ENCODE data around the gene THAP3.

DNA sequence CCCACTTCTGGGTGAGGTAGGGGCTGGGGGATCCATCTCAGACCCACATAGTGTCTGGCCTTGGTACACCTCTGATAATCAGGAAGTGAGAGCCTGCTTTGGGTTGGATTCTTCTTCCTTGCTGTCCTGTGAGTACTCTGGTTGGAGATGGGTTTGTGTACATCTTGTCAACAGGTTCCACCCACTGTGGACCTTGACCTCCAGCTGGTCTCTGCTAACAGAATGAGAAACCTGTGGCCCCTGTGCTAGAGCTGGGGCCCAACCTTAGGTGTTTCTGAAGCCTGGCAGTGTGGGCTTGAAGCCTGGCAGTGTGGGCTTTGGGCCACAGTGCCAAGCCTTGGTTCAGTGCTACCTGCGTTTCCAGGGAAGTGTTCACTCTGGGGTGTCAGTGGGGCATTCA, 42.3 kb upstream of the THAP3 start:
- TF ChIP-seq, protein P1, sequence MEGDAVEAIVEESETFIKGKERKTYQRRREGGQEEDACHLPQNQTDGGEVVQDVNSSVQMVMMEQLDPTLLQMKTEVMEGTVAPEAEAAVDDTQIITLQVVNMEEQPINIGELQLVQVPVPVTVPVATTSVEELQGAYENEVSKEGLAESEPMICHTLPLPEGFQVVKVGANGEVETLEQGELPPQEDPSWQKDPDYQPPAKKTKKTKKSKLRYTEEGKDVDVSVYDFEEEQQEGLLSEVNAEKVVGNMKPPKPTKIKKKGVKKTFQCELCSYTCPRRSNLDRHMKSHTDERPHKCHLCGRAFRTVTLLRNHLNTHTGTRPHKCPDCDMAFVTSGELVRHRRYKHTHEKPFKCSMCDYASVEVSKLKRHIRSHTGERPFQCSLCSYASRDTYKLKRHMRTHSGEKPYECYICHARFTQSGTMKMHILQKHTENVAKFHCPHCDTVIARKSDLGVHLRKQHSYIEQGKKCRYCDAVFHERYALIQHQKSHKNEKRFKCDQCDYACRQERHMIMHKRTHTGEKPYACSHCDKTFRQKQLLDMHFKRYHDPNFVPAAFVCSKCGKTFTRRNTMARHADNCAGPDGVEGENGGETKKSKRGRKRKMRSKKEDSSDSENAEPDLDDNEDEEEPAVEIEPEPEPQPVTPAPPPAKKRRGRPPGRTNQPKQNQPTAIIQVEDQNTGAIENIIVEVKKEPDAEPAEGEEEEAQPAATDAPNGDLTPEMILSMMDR (IDR thresholded peaks at IDR 0.05), result no peak
- TF ChIP-seq POLR2A (IDR thresholded peaks at IDR 0.05), result no peak

All from upper lobe of left lung (tissue), 4 donors.